OCI-LY7 (cell line): ENCODE measurements around the gene GNPTG. TPM values are rescaled to one million over a fixed set of nuclear protein-coding genes. Genes with fewer than 3 reads are reported as not detected.

Experiments
- BruUV-seq: library from RNA; stranded (reverse); fragments of 400-500 nt; replicated peaks from 2 replicates; lab custom pipeline; 2021; lab: Mats Ljungman, UMichigan
- CTCF ChIA-PET: fragments of 300-600 bp; sonication (Branson Sonifier 250); formaldehyde crosslinking; loops from one replicate; lab custom pipeline; 2022; ENCODE audit warnings: antibody characterized with exemption; ENCODE audit not compliant: unreplicated experiment; lab: Charles Lee
- POLR2A ChIA-PET: fragments of 300-600 bp; sonication (Branson Sonifier 250); formaldehyde crosslinking; loops from one replicate; lab custom pipeline; 2022; ENCODE audit warnings: antibody characterized with exemption; lab: Charles Lee
- DNase-seq: peaks from one replicate; pipeline ENCODE4 v3.0.0-alpha.2; 2015; ENCODE audit warnings: low spot score
- H2AFZ ChIP-seq: fragments of 200-600 bp; sonication (generic), shearing (Covaris generic); 2 replicates; pipeline ENCODE4 v1.6.1; 2014; ENCODE audit warnings: mild to moderate bottlenecking, antibody characterized with exemption, low read length, moderate library complexity
- H3K27ac ChIP-seq: fragments of 200-600 bp; sonication (generic); 2 replicates; pipeline ENCODE4 v1.5.1; 2014; ENCODE audit warnings: mixed run types, low read depth, mild to moderate bottlenecking, moderate library complexity, low read length, inconsistent platforms; ENCODE audit not compliant: poor library complexity, severe bottlenecking
- H3K36me3 ChIP-seq: fragments of 200-600 bp; sonication (generic); 2 replicates; pipeline ENCODE4 v1.6.1; 2014; ENCODE audit warnings: mild to moderate bottlenecking, antibody characterized with exemption, low read length, moderate library complexity, mixed read lengths; ENCODE audit not compliant: insufficient read depth
- H3K4me1 ChIP-seq: fragments of 200-600 bp; sonication (generic); 2 replicates; pipeline ENCODE4 v1.5.1; 2014; ENCODE audit warnings: mild to moderate bottlenecking, low read length; ENCODE audit not compliant: insufficient read depth, poor library complexity, severe bottlenecking
- H3K4me2 ChIP-seq: fragments of 200-600 bp; sonication (generic); 2 replicates; pipeline ENCODE4 v1.6.1; 2014; ENCODE audit warnings: mild to moderate bottlenecking, low read length
- H3K4me3 ChIP-seq: fragments of 200-600 bp; sonication (generic); 2 replicates; pipeline ENCODE4 v1.5.1; 2014; ENCODE audit warnings: mild to moderate bottlenecking, low read depth, low read length; ENCODE audit not compliant: poor library complexity, severe bottlenecking
- H3K79me2 ChIP-seq: fragments of 200-600 bp; sonication (generic); 2 replicates; pipeline ENCODE4 v1.6.1; 2016; ENCODE audit warnings: low read depth, mild to moderate bottlenecking, low read length, moderate library complexity, mixed read lengths; ENCODE audit not compliant: insufficient read depth
- H3K9me2 ChIP-seq: fragments of 200-600 bp; sonication (generic); 2 replicates; pipeline ENCODE4 v1.6.1; 2016; ENCODE audit warnings: mild to moderate bottlenecking, low read length, mixed read lengths; ENCODE audit not compliant: insufficient read depth
- H3K9me3 ChIP-seq: fragments of 200-600 bp; sonication (generic); 2 replicates; pipeline ENCODE4 v1.6.1; 2014; ENCODE audit warnings: mild to moderate bottlenecking, mixed run types, low read length, mixed read lengths
- H4K20me1 ChIP-seq: fragments of 200-600 bp; sonication (generic); 2 replicates; pipeline ENCODE4 v1.6.1; 2014; ENCODE audit warnings: mild to moderate bottlenecking, antibody characterized with exemption, low read length, moderate library complexity, mixed read lengths; ENCODE audit not compliant: insufficient read depth
- EZH2phosphoT487 ChIP-seq: fragments of 200-600 bp; sonication (generic); IDR thresholded peaks from 2 replicates; pipeline ENCODE4 v1.6.1; 2018; ENCODE audit warnings: low read depth, borderline replicate concordance, mild to moderate bottlenecking, mixed run types, antibody characterized with exemption, low read length, moderate library complexity, mixed read lengths
- intact Hi-C: fragments of 100-400 bp; cut with micrococcal nuclease; formaldehyde crosslinking; loops from one replicate; pipeline ENCODE4 v1.10.0; 2022; ENCODE audit not compliant: unreplicated experiment
- total RNA-seq, 2 experiments: library from RNA; depleted of rRNA in 1 of 2; stranded (reverse); fragments of >200 nt in 1 of 2; shearing (Covaris generic) in 1 of 2; gene quantifications; 2 replicates each; pipeline ENCODE4 v1.2.3, GENCODE V29; 2014 to 2022
- TF ChIP-seq, protein P1 (sequence below): fragments of 200-600 bp; sonication (generic); conservative IDR thresholded peaks from 2 replicates; pipeline ENCODE4 v1.5.1; 2014; ENCODE audit warnings: mild to moderate bottlenecking, antibody characterized with exemption, low read length, moderate library complexity, mixed read lengths

Gene GNPTG
- total RNA-seq, 2 experiments from 2014 or later = 21.3 to 24.1 TPM

DNA sequence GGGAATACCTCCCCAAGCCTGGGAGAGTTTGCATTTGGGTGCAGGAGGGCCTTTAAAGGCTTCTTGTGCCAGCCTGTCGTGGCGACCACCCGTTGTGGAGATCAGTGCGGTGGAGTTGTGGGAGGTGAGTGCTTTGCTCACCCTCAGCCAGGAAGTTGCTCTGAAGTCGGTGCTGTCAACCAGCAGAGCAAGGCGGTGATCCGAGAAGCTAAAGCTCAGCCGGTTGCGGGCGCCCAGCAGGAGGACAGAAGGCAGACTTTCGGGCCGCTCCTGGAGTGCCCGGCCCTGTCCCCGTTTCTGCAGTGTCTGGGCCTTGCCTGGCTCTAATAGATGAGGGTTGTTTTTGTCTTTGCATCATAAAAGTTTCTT lies 40.9 kb upstream of the GNPTG start:
- POLR2A ChIA-PET = no interaction called here
- intact Hi-C loops = no loop called here
- CTCF ChIA-PET = no interaction called here

DNA sequence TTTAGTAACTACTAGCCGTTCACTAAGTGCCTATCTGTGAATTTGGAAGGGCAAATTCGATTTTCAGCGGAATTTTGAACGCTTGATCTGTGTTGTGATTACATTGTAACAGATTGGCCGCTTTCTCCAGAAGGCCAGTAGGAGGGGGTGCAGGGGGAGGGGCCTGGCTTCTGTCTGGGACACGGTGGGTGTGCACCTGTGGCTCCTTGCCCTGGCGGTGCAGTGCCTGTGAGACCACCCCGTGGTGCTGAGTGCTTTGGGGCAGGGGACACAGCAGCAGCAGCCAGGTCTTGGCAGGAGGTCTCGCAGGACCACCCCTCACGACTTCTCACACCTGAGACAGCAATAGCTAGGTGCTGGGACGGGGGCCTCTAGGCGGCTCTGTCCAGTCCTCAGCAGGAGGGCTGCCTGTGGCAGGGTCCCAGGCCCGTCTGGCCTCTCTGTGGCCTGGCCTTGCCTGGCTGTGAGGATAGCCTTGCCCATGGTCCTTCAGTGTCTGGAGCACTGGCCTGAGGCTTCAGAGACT lies 40.5 kb upstream of the GNPTG start:
- no peak overlapping the region for H2AFZ ChIP-seq
- intact Hi-C loops = no loop called here
- no peak for TF ChIP-seq EZH2phosphoT487
- TF ChIP-seq, protein P1, sequence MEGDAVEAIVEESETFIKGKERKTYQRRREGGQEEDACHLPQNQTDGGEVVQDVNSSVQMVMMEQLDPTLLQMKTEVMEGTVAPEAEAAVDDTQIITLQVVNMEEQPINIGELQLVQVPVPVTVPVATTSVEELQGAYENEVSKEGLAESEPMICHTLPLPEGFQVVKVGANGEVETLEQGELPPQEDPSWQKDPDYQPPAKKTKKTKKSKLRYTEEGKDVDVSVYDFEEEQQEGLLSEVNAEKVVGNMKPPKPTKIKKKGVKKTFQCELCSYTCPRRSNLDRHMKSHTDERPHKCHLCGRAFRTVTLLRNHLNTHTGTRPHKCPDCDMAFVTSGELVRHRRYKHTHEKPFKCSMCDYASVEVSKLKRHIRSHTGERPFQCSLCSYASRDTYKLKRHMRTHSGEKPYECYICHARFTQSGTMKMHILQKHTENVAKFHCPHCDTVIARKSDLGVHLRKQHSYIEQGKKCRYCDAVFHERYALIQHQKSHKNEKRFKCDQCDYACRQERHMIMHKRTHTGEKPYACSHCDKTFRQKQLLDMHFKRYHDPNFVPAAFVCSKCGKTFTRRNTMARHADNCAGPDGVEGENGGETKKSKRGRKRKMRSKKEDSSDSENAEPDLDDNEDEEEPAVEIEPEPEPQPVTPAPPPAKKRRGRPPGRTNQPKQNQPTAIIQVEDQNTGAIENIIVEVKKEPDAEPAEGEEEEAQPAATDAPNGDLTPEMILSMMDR = no peak
- H3K36me3 ChIP-seq = peaks cover 63% of the 10 kb centered on the region
- H3K79me2 ChIP-seq = peaks cover 53% of the 10 kb centered on the region
- CTCF ChIA-PET = no interaction called here
- H3K27ac ChIP-seq = no peak overlapping the region
- POLR2A ChIA-PET = no interaction called here
- H3K4me2 ChIP-seq = peak overlapping the region; percentile 82
- H3K4me1 ChIP-seq = peaks cover 14% of the 10 kb centered on the region
- peak overlapping the region; percentile 99 for H3K4me3 ChIP-seq
- no peaks in the 10 kb centered on the region for H3K9me2 ChIP-seq
- no peaks in the 10 kb centered on the region; the same call in 1 of the 2 replicates for H3K9me3 ChIP-seq
- no peak for DNase-seq
- peaks cover 26% of the 10 kb centered on the region; the same call in 1 of the 2 replicates for H4K20me1 ChIP-seq
- BruUV-seq = no TSS peak

More for the DNA sequence above, 40.9 kb upstream of the GNPTG start:
- peaks cover 53% of the 10 kb centered on the region for H3K79me2 ChIP-seq
- H3K9me2 ChIP-seq = no peaks in the 10 kb centered on the region
- peak overlapping the region; percentile 62 for H3K27ac ChIP-seq
- TF ChIP-seq, protein P1 = no peak
- TF ChIP-seq EZH2phosphoT487 = no peak
- peak overlapping the region; percentile 99 for H3K4me3 ChIP-seq
- DNase-seq = peak; percentile 71
- H3K4me1 ChIP-seq = peaks cover 17% of the 10 kb centered on the region
- H3K9me3 ChIP-seq = no peaks in the 10 kb centered on the region; the same call in 1 of the 2 replicates
- H3K36me3 ChIP-seq = peaks cover 58% of the 10 kb centered on the region
- BruUV-seq = no TSS peak
- H4K20me1 ChIP-seq = peaks cover 26% of the 10 kb centered on the region; the same call in 1 of the 2 replicates
- H2AFZ ChIP-seq = no peak overlapping the region
- H3K4me2 ChIP-seq = peak overlapping the region; percentile 82

DNA sequence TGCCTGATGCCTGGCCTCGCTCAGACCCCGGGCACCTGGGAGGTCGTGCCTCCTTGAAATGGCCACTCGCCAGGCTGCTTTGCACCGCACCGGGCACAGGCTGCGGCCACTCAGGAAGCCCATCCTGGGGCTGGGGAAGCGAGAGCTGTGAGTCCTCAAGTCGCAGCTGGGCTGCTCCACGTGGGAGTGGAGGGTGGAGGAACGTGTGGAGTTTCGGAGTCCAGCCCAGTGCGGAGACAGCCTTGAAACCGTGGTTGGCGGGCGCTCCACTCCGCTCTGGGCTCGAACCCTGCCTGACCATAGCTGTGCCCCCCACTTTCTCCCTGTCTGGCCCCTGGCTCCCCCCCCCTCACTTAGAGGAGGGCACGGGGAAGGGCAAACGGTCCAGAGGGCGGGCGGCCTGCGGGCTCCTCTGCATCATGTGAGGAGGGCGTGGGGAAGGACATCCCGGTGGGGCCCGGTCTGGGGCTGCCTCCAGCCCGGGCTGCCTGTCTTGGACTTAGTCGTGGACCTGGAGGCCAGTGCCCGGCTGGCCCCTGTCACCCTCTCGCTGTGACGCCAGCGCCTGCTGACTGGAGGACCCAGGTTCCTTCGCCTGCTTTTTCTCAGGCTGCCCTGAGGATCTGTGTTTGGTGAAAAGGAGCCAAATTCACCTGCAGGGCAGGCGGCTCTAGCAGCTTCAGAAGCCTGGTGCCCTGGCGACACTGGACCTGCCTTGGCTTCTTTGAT lies 39.8 kb upstream of the GNPTG start:
- Histone ChIP-seq H2AFZ (no peak overlapping the region), H3K4me3 (peak overlapping the region; percentile 99), H3K4me2 (peak overlapping the region; percentile 82), H3K36me3 (peaks cover 69% of the 10 kb centered on the region), H3K4me1 (peaks cover 14% of the 10 kb centered on the region), H3K9me2 (no peaks in the 10 kb centered on the region), H3K27ac (no peak overlapping the region), H3K79me2 (peaks cover 59% of the 10 kb centered on the region), H3K9me3 (no peaks in the 10 kb centered on the region; the same call in 1 of the 2 replicates), H4K20me1 (peaks cover 26% of the 10 kb centered on the region; the same call in 1 of the 2 replicates)
- TF ChIP-seq EZH2phosphoT487 = no peak
- TF ChIP-seq, protein P1 = no peak
- ChIA-PET CTCF (interaction anchor here (0.5 kb wide), 1 partner anchor 331 kb away, joined by 3 read pairs; no protein-coding TSS in a partner anchor), POLR2A (no interaction called here)
- intact Hi-C loops = no loop called here
- no peak for DNase-seq
- no TSS peak for BruUV-seq
